Liver (tissue), 9 donors: ENCODE measurements around the gene RAD50. TPM values are rescaled to one million over a fixed set of nuclear protein-coding genes. Genes with fewer than 3 reads are reported as not detected.

ENCODE experiments used
- DNase-seq: peaks from one replicate; pipeline ENCODE4 v3.0.0-alpha.2; 2017; ENCODE audit warnings: low spot score
- H3K27ac ChIP-seq, 2 donors: one replicate each; pipeline ENCODE4 v1.7.0; 2013; ENCODE audit warnings: inconsistent platforms in 2 of 2, low read length in 2 of 2, control low read depth in 1 of 2, low read depth in 1 of 2, mild to moderate bottlenecking in 1 of 2
- H3K27me3 ChIP-seq, 4 donors: one replicate each; pipeline versions ENCODE4 v1.6.1 to v1.7.0; 2013; ENCODE audit warnings: low read length in 3 of 4, inconsistent platforms in 1 of 4, mild to moderate bottlenecking in 1 of 4, moderate library complexity in 1 of 4; ENCODE audit not compliant: control insufficient read depth in 4 of 4, insufficient read depth in 4 of 4
- H3K36me3 ChIP-seq, 4 donors: one replicate each; pipeline versions ENCODE4 v1.6.1 to v1.7.0; 2013; ENCODE audit warnings: low read length in 3 of 4, mild to moderate bottlenecking in 3 of 4, low read depth in 1 of 4, moderate library complexity in 1 of 4; ENCODE audit not compliant: control insufficient read depth in 4 of 4, insufficient read depth in 3 of 4
- H3K4me1 ChIP-seq, 4 donors: one replicate each; pipeline versions ENCODE4 v1.6.1 to v1.7.0; 2013; ENCODE audit warnings: low read length in 3 of 4, mild to moderate bottlenecking in 3 of 4, moderate library complexity in 1 of 4; ENCODE audit not compliant: control insufficient read depth in 4 of 4, insufficient read depth in 4 of 4
- H3K4me3 ChIP-seq, 3 donors: one replicate each; pipeline versions ENCODE4 v1.6.1 to v1.7.0; 2013; ENCODE audit warnings: low read length in 3 of 3, control low read depth in 1 of 3, low read depth in 1 of 3, mild to moderate bottlenecking in 1 of 3
- H3K9ac ChIP-seq, 2 donors: one replicate each; pipeline ENCODE4 v1.7.0; 2013; ENCODE audit warnings: low read length in 2 of 2, mild to moderate bottlenecking in 2 of 2, moderate library complexity in 2 of 2, control low read depth in 1 of 2, low read depth in 1 of 2
- H3K9me3 ChIP-seq, 4 donors: one replicate each; pipeline versions ENCODE4 v1.6.1 to v1.7.0; 2013; ENCODE audit warnings: low read length in 3 of 4; ENCODE audit not compliant: control insufficient read depth in 4 of 4
- EGR1 ChIP-seq, 2 donors: IDR thresholded peaks; 2 replicates each; pipeline ENCODE4 v1.6.1; 2016 to 2018; ENCODE audit warnings: antibody characterized with exemption in 2 of 2, low read depth in 2 of 2
- FOXA2 ChIP-seq: IDR thresholded peaks from 2 replicates; pipeline ENCODE4 v1.6.1; 2016; ENCODE audit warnings: antibody characterized with exemption
- GABPA ChIP-seq, 2 donors: IDR thresholded peaks in 1 of 2; conservative IDR thresholded peaks in 1 of 2; 2 replicates each; pipeline ENCODE4 v1.6.1; 2016; ENCODE audit warnings: antibody characterized with exemption in 2 of 2, mild to moderate bottlenecking in 1 of 2, moderate library complexity in 1 of 2
- HNF4A ChIP-seq, 2 donors: conservative IDR thresholded peaks; 2 replicates each; pipeline ENCODE4 v1.6.1; 2016; ENCODE audit warnings: antibody characterized with exemption in 2 of 2, mild to moderate bottlenecking in 2 of 2
- HNF4G ChIP-seq: IDR thresholded peaks from 2 replicates; pipeline ENCODE4 v1.6.1; 2016; ENCODE audit warnings: antibody characterized with exemption
- JUND ChIP-seq, 2 donors: IDR thresholded peaks; 2 replicates each; pipeline ENCODE4 v1.6.1; 2016; ENCODE audit warnings: antibody characterized with exemption in 2 of 2
- MAX ChIP-seq: IDR thresholded peaks from 2 replicates; pipeline ENCODE4 v1.6.1; 2016; ENCODE audit warnings: antibody characterized with exemption
- NR2F2 ChIP-seq: IDR thresholded peaks from 2 replicates; pipeline ENCODE4 v1.6.1; 2016; ENCODE audit warnings: antibody characterized with exemption
- RXRA ChIP-seq, 2 donors: IDR thresholded peaks; 2 replicates each; pipeline ENCODE4 v1.6.1; 2017 to 2018; ENCODE audit warnings: antibody characterized with exemption in 2 of 2, mild to moderate bottlenecking in 1 of 2
- SP1 ChIP-seq: IDR thresholded peaks from 2 replicates; pipeline ENCODE4 v1.6.1; 2018; ENCODE audit warnings: antibody characterized with exemption, mild to moderate bottlenecking
- TAF1 ChIP-seq: conservative IDR thresholded peaks from 2 replicates; pipeline ENCODE4 v1.6.1; 2016; ENCODE audit warnings: antibody characterized with exemption, mild to moderate bottlenecking
- WGBS: extraction: QIAGEN DNeasy Blood & Tissue Kit; methylation state at CpG from one replicate; pipeline ENCODE4 v1.1.7; 2013; 5-methylcytosine and 5-hydroxymethylcytosine counted together
- polyA plus RNA-seq, 2 donors: library from polyadenylated mRNA; stranded (reverse) in 1 of 2; unstranded in 1 of 2; fragments of 200-250 nt in 1 of 2; fragments of >200 nt in 1 of 2; fragmentation: Nextera tagmentation in 1 of 2; extraction: Ambion mirVana in 1 of 2; gene quantifications; one replicate each; pipeline versions ENCODE4 v1.2.1 to v1.2.3, GENCODE V29; 2013 to 2015
- total RNA-seq, 2 donors: library from RNA; depleted of rRNA; stranded (reverse); fragments of >200 nt; gene quantifications; one replicate each; pipeline ENCODE4 v1.2.3, GENCODE V29; 2014
- TF ChIP-seq, protein P1 (sequence below): IDR thresholded peaks from 2 replicates; pipeline ENCODE4 v1.6.1; 2016; ENCODE audit warnings: antibody characterized with exemption
- TF ChIP-seq, protein P2 (sequence below): IDR thresholded peaks from 2 replicates; pipeline ENCODE4 v1.6.1; 2016; ENCODE audit warnings: antibody characterized with exemption
- TF ChIP-seq, protein P3 (sequence below): IDR thresholded peaks from 2 replicates; pipeline ENCODE4 v1.6.1; 2016; ENCODE audit warnings: antibody characterized with exemption, mild to moderate bottlenecking
- TF ChIP-seq, protein P4 (sequence below): fragments of 150-350 bp; IDR thresholded peaks from 2 replicates; pipeline ENCODE4 v1.5.1; 2017; ENCODE audit warnings: improper control_type of control experiment, low read depth, low read length; ENCODE audit not compliant: missing input control
- donor health status: healthy.
- donor health status: healthy.
- donor health status: healthy.
- donor health status: healthy.
- donor health status: healthy.

The RAD50 gene
- total and polyA plus RNA-seq, 4 donors, result 6.1 to 18.7 (median 14.9) TPM

DNA sequence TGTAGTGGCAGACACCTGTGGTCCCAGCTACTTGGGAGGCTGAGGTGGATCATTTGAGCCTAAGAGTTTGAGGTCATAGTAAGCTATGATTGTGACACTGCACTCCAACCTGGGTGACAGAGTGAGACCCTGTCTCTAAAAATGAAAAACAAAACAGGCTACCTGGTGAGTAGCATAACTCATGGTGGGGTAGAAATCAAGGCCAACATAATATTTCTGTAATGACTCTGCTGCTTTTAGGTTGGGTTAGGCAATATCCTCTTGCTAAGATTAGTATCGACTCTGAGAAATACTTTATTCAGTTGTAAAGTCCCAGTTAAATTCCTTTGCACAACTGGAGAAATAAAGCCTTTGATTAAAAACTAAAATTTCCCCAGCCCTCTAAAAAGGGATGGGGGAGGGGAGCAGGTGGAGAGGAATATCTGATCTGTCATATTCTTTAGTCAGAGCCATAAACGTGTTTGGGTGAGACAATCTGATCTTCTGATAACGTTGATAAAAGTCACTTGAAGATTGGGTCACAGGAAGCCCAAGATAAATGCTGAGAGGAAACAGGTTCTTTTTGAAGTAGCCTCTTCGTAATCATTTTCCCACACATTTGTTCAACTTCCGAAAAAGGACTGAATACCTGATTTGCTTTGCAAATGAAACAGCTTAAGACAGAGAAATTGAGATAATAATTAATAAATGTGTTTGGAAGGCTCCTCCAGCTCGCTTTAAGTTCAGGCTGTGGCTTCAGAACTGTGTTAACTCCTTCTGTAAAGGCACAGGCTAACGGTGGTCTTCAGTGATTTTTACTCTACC is 132.0 kb downstream of the RAD50 start:
- Histone ChIP-seq H3K4me1 (no peaks in the 10 kb centered on the region), H3K27ac (no peak overlapping the region), H3K9me3 (no peaks in the 10 kb centered on the region), H3K36me3 (no peaks in the 10 kb centered on the region), H3K27me3 (no peaks in the 10 kb centered on the region), H3K4me3 (no peak overlapping the region), H3K9ac (no peak overlapping the region)
- TF ChIP-seq TAF1 (no peak), NR2F2 (no peak), HNF4A (conservative IDR thresholded peaks at IDR 0.05) (no peak), RXRA (IDR thresholded peaks at IDR 0.05) (no peak), MAX (no peak), GABPA (IDR thresholded peaks at IDR 0.05 in 1 of 2, conservative IDR thresholded peaks at IDR 0.05 in 1 of 2) (no peak), FOXA2 (no peak), EGR1 (IDR thresholded peaks at IDR 0.05; ENCODE audit: low read depth in 2 of 2) (no peak), HNF4G (no peak)
- TF ChIP-seq, protein P1, sequence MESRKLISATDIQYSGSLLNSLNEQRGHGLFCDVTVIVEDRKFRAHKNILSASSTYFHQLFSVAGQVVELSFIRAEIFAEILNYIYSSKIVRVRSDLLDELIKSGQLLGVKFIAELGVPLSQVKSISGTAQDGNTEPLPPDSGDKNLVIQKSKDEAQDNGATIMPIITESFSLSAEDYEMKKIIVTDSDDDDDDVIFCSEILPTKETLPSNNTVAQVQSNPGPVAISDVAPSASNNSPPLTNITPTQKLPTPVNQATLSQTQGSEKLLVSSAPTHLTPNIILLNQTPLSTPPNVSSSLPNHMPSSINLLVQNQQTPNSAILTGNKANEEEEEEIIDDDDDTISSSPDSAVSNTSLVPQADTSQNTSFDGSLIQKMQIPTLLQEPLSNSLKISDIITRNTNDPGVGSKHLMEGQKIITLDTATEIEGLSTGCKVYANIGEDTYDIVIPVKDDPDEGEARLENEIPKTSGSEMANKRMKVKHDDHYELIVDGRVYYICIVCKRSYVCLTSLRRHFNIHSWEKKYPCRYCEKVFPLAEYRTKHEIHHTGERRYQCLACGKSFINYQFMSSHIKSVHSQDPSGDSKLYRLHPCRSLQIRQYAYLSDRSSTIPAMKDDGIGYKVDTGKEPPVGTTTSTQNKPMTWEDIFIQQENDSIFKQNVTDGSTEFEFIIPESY, result no peak
- TF ChIP-seq, protein P2, sequence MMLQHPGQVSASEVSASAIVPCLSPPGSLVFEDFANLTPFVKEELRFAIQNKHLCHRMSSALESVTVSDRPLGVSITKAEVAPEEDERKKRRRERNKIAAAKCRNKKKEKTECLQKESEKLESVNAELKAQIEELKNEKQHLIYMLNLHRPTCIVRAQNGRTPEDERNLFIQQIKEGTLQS, result no peak
- TF ChIP-seq, protein P3, sequence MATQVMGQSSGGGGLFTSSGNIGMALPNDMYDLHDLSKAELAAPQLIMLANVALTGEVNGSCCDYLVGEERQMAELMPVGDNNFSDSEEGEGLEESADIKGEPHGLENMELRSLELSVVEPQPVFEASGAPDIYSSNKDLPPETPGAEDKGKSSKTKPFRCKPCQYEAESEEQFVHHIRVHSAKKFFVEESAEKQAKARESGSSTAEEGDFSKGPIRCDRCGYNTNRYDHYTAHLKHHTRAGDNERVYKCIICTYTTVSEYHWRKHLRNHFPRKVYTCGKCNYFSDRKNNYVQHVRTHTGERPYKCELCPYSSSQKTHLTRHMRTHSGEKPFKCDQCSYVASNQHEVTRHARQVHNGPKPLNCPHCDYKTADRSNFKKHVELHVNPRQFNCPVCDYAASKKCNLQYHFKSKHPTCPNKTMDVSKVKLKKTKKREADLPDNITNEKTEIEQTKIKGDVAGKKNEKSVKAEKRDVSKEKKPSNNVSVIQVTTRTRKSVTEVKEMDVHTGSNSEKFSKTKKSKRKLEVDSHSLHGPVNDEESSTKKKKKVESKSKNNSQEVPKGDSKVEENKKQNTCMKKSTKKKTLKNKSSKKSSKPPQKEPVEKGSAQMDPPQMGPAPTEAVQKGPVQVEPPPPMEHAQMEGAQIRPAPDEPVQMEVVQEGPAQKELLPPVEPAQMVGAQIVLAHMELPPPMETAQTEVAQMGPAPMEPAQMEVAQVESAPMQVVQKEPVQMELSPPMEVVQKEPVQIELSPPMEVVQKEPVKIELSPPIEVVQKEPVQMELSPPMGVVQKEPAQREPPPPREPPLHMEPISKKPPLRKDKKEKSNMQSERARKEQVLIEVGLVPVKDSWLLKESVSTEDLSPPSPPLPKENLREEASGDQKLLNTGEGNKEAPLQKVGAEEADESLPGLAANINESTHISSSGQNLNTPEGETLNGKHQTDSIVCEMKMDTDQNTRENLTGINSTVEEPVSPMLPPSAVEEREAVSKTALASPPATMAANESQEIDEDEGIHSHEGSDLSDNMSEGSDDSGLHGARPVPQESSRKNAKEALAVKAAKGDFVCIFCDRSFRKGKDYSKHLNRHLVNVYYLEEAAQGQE, result no peak
- 65% methylated on average over 7 of the region's 7 CpGs for WGBS
- no peak for DNase-seq

- DNase-seq, result no peak
- no peaks in the 10 kb centered on the region for H3K36me3 ChIP-seq
- WGBS, result 92% methylated on average over 7 of the region's 7 CpGs
Measured at GRCh38 chr5:132689513-132689912, 132.7 kb downstream of the RAD50 start.

More at GRCh38 chr5:132689513-132689912, 132.7 kb downstream of the RAD50 start:
- Histone ChIP-seq H3K9me3 (no peaks in the 10 kb centered on the region), H3K9ac (no peak overlapping the region), H3K27me3 (no peaks in the 10 kb centered on the region), H3K4me3 (no peak overlapping the region), H3K4me1 (no peaks in the 10 kb centered on the region), H3K27ac (no peak overlapping the region)
- no peak for TF ChIP-seq TAF1
- no peak for TF ChIP-seq SP1
- TF ChIP-seq JUND (IDR thresholded peaks at IDR 0.05), result no peak
- TF ChIP-seq, protein P2, result no peak
- TF ChIP-seq, protein P4, sequence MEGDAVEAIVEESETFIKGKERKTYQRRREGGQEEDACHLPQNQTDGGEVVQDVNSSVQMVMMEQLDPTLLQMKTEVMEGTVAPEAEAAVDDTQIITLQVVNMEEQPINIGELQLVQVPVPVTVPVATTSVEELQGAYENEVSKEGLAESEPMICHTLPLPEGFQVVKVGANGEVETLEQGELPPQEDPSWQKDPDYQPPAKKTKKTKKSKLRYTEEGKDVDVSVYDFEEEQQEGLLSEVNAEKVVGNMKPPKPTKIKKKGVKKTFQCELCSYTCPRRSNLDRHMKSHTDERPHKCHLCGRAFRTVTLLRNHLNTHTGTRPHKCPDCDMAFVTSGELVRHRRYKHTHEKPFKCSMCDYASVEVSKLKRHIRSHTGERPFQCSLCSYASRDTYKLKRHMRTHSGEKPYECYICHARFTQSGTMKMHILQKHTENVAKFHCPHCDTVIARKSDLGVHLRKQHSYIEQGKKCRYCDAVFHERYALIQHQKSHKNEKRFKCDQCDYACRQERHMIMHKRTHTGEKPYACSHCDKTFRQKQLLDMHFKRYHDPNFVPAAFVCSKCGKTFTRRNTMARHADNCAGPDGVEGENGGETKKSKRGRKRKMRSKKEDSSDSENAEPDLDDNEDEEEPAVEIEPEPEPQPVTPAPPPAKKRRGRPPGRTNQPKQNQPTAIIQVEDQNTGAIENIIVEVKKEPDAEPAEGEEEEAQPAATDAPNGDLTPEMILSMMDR, result no peak
- TF ChIP-seq HNF4G, result no peak
- TF ChIP-seq, protein P1, result no peak
- no peak for TF ChIP-seq FOXA2
